Activated naive CD4-positive, alpha-beta T cell treated with anti-CD3 and anti-CD28 coated beads, Interleukin-2, amount 50 U/mL, for 24 hours (primary cell): ENCODE results near the gene PLLP.
"Not testable (repeated sequence)": the region's sequence is repeated elsewhere in the genome, so short reads cannot be mapped to it uniquely, and the experiment has no call there.

ENCODE experiments used
- H3K27ac Mint-ChIP-seq: one replicate; pipeline ENCODE4 v1.8.0; 2021; ENCODE audit warnings: mild to moderate bottlenecking, mixed read lengths
- H3K27me3 Mint-ChIP-seq: one replicate; pipeline ENCODE4 v1.8.0; 2021; ENCODE audit warnings: mixed read lengths
- H3K36me3 Mint-ChIP-seq: one replicate; pipeline ENCODE4 v1.8.0; 2021; ENCODE audit warnings: mixed read lengths
- H3K4me1 Mint-ChIP-seq: one replicate; pipeline ENCODE4 v1.8.0; 2021; ENCODE audit warnings: mixed read lengths
- H3K4me3 Mint-ChIP-seq: one replicate; pipeline ENCODE4 v1.8.0; 2021; ENCODE audit warnings: mild to moderate bottlenecking, mixed read lengths
- H3K9me3 Mint-ChIP-seq: one replicate; pipeline ENCODE4 v1.8.0; 2021; ENCODE audit warnings: mixed read lengths

Gene PLLP

GRCh38 chr16:57268804-57269800 lies 15.4 kb downstream of the PLLP start:
- H3K36me3 Mint-ChIP-seq = no peaks in the 10 kb centered on the region
- no peaks in the 10 kb centered on the region for H3K27me3 Mint-ChIP-seq
- H3K4me3 Mint-ChIP-seq = no peak overlapping the region
- peak overlapping the region; percentile 87 for H3K27ac Mint-ChIP-seq
- peaks cover 55% of the 10 kb centered on the region for H3K4me1 Mint-ChIP-seq
- no peaks in the 10 kb centered on the region for H3K9me3 Mint-ChIP-seq

GRCh38 chr16:57267343-57267742 lies 17.1 kb downstream of the PLLP start:
- H3K9me3 Mint-ChIP-seq, H3K27me3 Mint-ChIP-seq, H3K36me3 Mint-ChIP-seq: not testable (repeated sequence)
- H3K4me3 Mint-ChIP-seq = peak overlapping the region; percentile 72
- peaks cover 62% of the 10 kb centered on the region for H3K4me1 Mint-ChIP-seq
- peak overlapping the region; percentile 97 for H3K27ac Mint-ChIP-seq

GRCh38 chr16:57266531-57267260 lies 17.8 kb downstream of the PLLP start:
- peak overlapping the region; percentile 97 for H3K27ac Mint-ChIP-seq
- no peaks in the 10 kb centered on the region for H3K27me3 Mint-ChIP-seq
- peak overlapping the region; percentile 72 for H3K4me3 Mint-ChIP-seq
- peaks cover 59% of the 10 kb centered on the region for H3K4me1 Mint-ChIP-seq
- no peaks in the 10 kb centered on the region for H3K9me3 Mint-ChIP-seq
- H3K36me3 Mint-ChIP-seq = no peaks in the 10 kb centered on the region

GRCh38 chr16:57265850-57266530 lies 18.5 kb downstream of the PLLP start:
- Mint-ChIP-seq H3K27me3 (no peaks in the 10 kb centered on the region), H3K4me1 (peaks cover 57% of the 10 kb centered on the region), H3K4me3 (peak overlapping the region; percentile 72), H3K9me3 (no peaks in the 10 kb centered on the region), H3K36me3 (no peaks in the 10 kb centered on the region), H3K27ac (peak overlapping the region; percentile 97)

GRCh38 chr16:57264950-57265371 lies 19.5 kb downstream of the PLLP start:
- H3K27ac Mint-ChIP-seq = peak overlapping the region; percentile 94
- no peaks in the 10 kb centered on the region for H3K36me3 Mint-ChIP-seq
- H3K27me3 Mint-ChIP-seq = no peaks in the 10 kb centered on the region
- H3K4me1 Mint-ChIP-seq = peaks cover 64% of the 10 kb centered on the region
- H3K9me3 Mint-ChIP-seq = no peaks in the 10 kb centered on the region
- H3K4me3 Mint-ChIP-seq = no peak overlapping the region

- H3K27me3 Mint-ChIP-seq = no peaks in the 10 kb centered on the region
- H3K9me3 Mint-ChIP-seq = no peaks in the 10 kb centered on the region
- no peak overlapping the region for H3K4me3 Mint-ChIP-seq
- no peaks in the 10 kb centered on the region for H3K36me3 Mint-ChIP-seq
- no peak overlapping the region for H3K27ac Mint-ChIP-seq
- H3K4me1 Mint-ChIP-seq = peaks cover 67% of the 10 kb centered on the region
Observed at GRCh38 chr16:57264381-57264780, 20.1 kb downstream of the PLLP start.

GRCh38 chr16:57263541-57264351 lies 20.7 kb downstream of the PLLP start:
- Mint-ChIP-seq H3K36me3 (no peaks in the 10 kb centered on the region), H3K27me3 (no peaks in the 10 kb centered on the region), H3K4me1 (peaks cover 61% of the 10 kb centered on the region), H3K9me3 (no peaks in the 10 kb centered on the region), H3K27ac (no peak overlapping the region), H3K4me3 (no peak overlapping the region)

GRCh38 chr16:57262841-57263540 lies 21.5 kb downstream of the PLLP start:
- Mint-ChIP-seq H3K9me3 (no peaks in the 10 kb centered on the region), H3K27me3 (no peaks in the 10 kb centered on the region), H3K27ac (no peak overlapping the region), H3K36me3 (no peaks in the 10 kb centered on the region), H3K4me3 (no peak overlapping the region), H3K4me1 (peaks cover 57% of the 10 kb centered on the region)

- H3K4me3 Mint-ChIP-seq = no peak overlapping the region
- no peaks in the 10 kb centered on the region for H3K27me3 Mint-ChIP-seq
- no peaks in the 10 kb centered on the region for H3K9me3 Mint-ChIP-seq
- no peak overlapping the region for H3K27ac Mint-ChIP-seq
- H3K36me3 Mint-ChIP-seq = no peaks in the 10 kb centered on the region
- H3K4me1 Mint-ChIP-seq = peaks cover 45% of the 10 kb centered on the region
Observed at GRCh38 chr16:57261806-57262205, 22.7 kb downstream of the PLLP start.

GRCh38 chr16:57260294-57260929 lies 24.1 kb downstream of the PLLP start:
- Mint-ChIP-seq H3K27ac (peak overlapping the region; percentile 83), H3K9me3 (no peaks in the 10 kb centered on the region), H3K27me3 (no peaks in the 10 kb centered on the region), H3K4me1 (peaks cover 31% of the 10 kb centered on the region), H3K36me3 (peaks cover 1% of the 10 kb centered on the region), H3K4me3 (peak overlapping the region; percentile 75)

- Mint-ChIP-seq H3K27ac (no peak overlapping the region), H3K9me3 (no peaks in the 10 kb centered on the region), H3K27me3 (no peaks in the 10 kb centered on the region), H3K4me1 (peaks cover 22% of the 10 kb centered on the region), H3K4me3 (no peak overlapping the region), H3K36me3 (peaks cover 1% of the 10 kb centered on the region)
Observed at GRCh38 chr16:57258910-57259475, 25.5 kb downstream of the PLLP start.

- Mint-ChIP-seq H3K27me3 (no peaks in the 10 kb centered on the region), H3K4me1 (peaks cover 22% of the 10 kb centered on the region), H3K27ac (no peak overlapping the region), H3K36me3 (peaks cover 1% of the 10 kb centered on the region), H3K4me3 (no peak overlapping the region), H3K9me3 (no peaks in the 10 kb centered on the region)
Observed at GRCh38 chr16:57258226-57258909, 26.1 kb downstream of the PLLP start.

- Mint-ChIP-seq H3K27me3 (no peaks in the 10 kb centered on the region), H3K36me3 (peaks cover 5% of the 10 kb centered on the region), H3K9me3 (no peaks in the 10 kb centered on the region), H3K4me3 (no peak overlapping the region), H3K4me1 (peaks cover 16% of the 10 kb centered on the region), H3K27ac (no peak overlapping the region)
Observed at GRCh38 chr16:57257455-57258070, 26.9 kb downstream of the PLLP start.
